Right lobe of liver (tissue), 4 donors: ENCODE measurements around the gene SYPL1.

Source experiments
- POLR2A ChIP-seq: fragments of 450-650 bp; IDR thresholded peaks from one replicate; pipeline ENCODE4 v1.6.1; 2017; ENCODE audit warnings: antibody characterized with exemption, mild to moderate bottlenecking
- TF ChIP-seq, protein P1 (sequence below), 4 donors: fragments of 200-600 bp in 3 of 4; fragments of 450-650 bp in 1 of 4; IDR thresholded peaks; one replicate each; pipeline versions ENCODE4 v1.5.1 to v1.8.0; 2016 to 2022; ENCODE audit warnings: antibody characterized with exemption in 4 of 4, mild to moderate bottlenecking in 2 of 4
- donor health status: DM: no; HTN: no; CAD: no.
- donor health status: DM: no; HTN: no; CAD: no.
- donor health status: DM: no; HTN: yes; CAD: no.

DNA sequence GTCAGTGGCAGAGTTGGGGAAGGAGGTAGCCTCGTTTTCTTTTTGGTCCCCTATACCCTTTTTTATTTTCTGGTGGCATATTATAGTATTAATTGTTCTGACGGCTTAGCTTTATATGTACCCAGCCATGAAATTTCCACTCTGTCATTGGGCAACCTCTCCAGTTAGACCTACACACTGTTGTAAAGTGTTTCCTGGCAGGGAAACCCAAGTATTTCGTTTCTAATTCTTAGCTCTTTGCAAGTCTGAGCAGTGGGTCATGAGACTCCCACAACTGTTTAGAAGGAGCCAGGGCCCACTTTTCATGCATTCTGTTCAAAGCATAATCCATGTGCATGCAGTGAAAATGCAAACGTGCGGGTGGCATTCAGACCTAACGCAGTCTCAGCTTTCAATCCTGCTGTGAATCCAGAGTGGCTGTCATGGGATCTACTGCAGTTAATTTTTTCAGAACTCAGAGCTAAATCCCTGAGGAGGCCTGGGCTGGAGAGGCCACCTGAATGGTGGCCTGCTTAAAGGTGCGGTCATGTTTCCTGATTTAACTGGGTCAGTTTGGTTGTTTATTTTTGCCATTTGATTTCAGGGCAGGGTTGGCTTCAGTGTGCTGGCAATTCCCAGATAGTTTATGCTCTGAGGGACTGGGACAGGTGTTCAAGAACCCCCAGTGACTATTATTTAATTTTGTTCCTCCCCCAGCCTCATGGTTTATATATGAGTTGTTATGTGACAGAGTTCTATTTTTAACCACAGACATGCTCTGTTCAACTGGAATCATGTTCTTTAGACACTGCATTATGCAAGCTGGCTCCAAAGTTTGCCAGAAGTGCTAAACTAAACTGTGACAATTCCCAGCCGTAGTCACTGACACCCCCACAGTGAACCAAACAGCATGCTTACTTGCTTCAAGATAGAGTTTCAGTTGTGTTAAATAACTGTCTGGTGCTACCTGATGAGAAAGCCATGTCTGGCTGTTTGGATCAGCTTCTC lies 27.4 kb upstream of the SYPL1 start:
- TF ChIP-seq, protein P1, sequence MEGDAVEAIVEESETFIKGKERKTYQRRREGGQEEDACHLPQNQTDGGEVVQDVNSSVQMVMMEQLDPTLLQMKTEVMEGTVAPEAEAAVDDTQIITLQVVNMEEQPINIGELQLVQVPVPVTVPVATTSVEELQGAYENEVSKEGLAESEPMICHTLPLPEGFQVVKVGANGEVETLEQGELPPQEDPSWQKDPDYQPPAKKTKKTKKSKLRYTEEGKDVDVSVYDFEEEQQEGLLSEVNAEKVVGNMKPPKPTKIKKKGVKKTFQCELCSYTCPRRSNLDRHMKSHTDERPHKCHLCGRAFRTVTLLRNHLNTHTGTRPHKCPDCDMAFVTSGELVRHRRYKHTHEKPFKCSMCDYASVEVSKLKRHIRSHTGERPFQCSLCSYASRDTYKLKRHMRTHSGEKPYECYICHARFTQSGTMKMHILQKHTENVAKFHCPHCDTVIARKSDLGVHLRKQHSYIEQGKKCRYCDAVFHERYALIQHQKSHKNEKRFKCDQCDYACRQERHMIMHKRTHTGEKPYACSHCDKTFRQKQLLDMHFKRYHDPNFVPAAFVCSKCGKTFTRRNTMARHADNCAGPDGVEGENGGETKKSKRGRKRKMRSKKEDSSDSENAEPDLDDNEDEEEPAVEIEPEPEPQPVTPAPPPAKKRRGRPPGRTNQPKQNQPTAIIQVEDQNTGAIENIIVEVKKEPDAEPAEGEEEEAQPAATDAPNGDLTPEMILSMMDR (IDR thresholded peaks at IDR 0.05): no peak
- TF ChIP-seq POLR2A: no peak
